Stimulated activated CD4-positive, alpha-beta T cell treated with anti-CD3 and anti-CD28 coated beads, Interleukin-4, amount 100 ng/mL, for 48 hours (primary cell): ENCODE measurements around the gene FHAD1.

Experiments
- DNase-seq, 2 donors: peaks; one replicate each; pipeline ENCODE4 v3.0.0-alpha.2; 2020; ENCODE audit warnings: low read depth in 2 of 2

Gene FHAD1

GRCh38 chr1:15345705-15346345, 98.8 kb downstream of the FHAD1 start:
- DNase-seq, result peak; percentile 14 to 30

GRCh38 chr1:15346346-15347030, 99.5 kb downstream of the FHAD1 start:
- DNase-seq, result no peak

- DNase-seq, result no peak
Measured at GRCh38 chr1:15347182-15347581, 100.2 kb downstream of the FHAD1 start.

- DNase-seq, result no peak
Measured at GRCh38 chr1:15348648-15349047, 101.6 kb downstream of the FHAD1 start.

GRCh38 chr1:15349133-15349532, 102.1 kb downstream of the FHAD1 start:
- DNase-seq, result no peak

- no peak for DNase-seq
Measured at GRCh38 chr1:15350151-15350550, 103.1 kb downstream of the FHAD1 start.

- DNase-seq, result no peak
Measured at GRCh38 chr1:15350551-15351200, 103.7 kb downstream of the FHAD1 start.

- DNase-seq, result no peak
Measured at GRCh38 chr1:15351310-15351709, 104.3 kb downstream of the FHAD1 start.

GRCh38 chr1:15352128-15352957, 105.3 kb downstream of the FHAD1 start:
- DNase-seq, result peak; percentile 14 to 38

- no peak for DNase-seq
Measured at GRCh38 chr1:15353839-15354579, 107.0 kb downstream of the FHAD1 start.

GRCh38 chr1:15354580-15354965, 107.5 kb downstream of the FHAD1 start:
- DNase-seq, result no peak

- no peak for DNase-seq
Measured at GRCh38 chr1:15355968-15356625, 109.1 kb downstream of the FHAD1 start.

- DNase-seq, result no peak
Measured at GRCh38 chr1:15357612-15358207, 110.7 kb downstream of the FHAD1 start.

- DNase-seq, result no peak
Measured at GRCh38 chr1:15358565-15359133, 111.6 kb downstream of the FHAD1 start.

GRCh38 chr1:15360700-15361099, 113.7 kb downstream of the FHAD1 start:
- no peak for DNase-seq

GRCh38 chr1:15362096-15362736, 115.2 kb downstream of the FHAD1 start:
- no peak for DNase-seq

GRCh38 chr1:15362737-15363128, 115.7 kb downstream of the FHAD1 start:
- no peak for DNase-seq

- no peak for DNase-seq
Measured at GRCh38 chr1:15364740-15365139, 117.7 kb downstream of the FHAD1 start.

GRCh38 chr1:15368888-15369287, 121.9 kb downstream of the FHAD1 start:
- DNase-seq, result no peak

GRCh38 chr1:15370268-15370667, 123.2 kb downstream of the FHAD1 start:
- no peak for DNase-seq
